ENCODE data around the gene FBN2. TPM values are rescaled to one million over a fixed set of nuclear protein-coding genes. Genes with fewer than 3 reads are reported as not detected.

FBN2 gene
- total RNA-seq, 2 donors from 2014 or later = 4.3 to 6.3 TPM

- intact Hi-C loops (cut with DNase I) = no loop called here
- no peak for DNase-seq (ENCODE audit: low spot score)
Measured at GRCh38 chr5:128441941-128442350, 96.1 kb downstream of the FBN2 start.

GRCh38 chr5:128441165-128441564, 96.9 kb downstream of the FBN2 start:
- intact Hi-C loops (cut with DNase I) = no loop called here
- DNase-seq (ENCODE audit: low spot score) = no peak

GRCh38 chr5:128436749-128437188, 101.3 kb downstream of the FBN2 start:
- intact Hi-C loops (cut with DNase I) = no loop called here

GRCh38 chr5:128435861-128436260, 102.2 kb downstream of the FBN2 start:
- intact Hi-C loops (cut with DNase I) = no loop called here
- no peak for DNase-seq (ENCODE audit: low spot score)

More at GRCh38 chr5:128436749-128437188, 101.3 kb downstream of the FBN2 start:
- no peak for DNase-seq (ENCODE audit: low spot score)

GRCh38 chr5:128434993-128435392, 103.1 kb downstream of the FBN2 start:
- DNase-seq (ENCODE audit: low spot score) = no peak
- intact Hi-C loops (cut with DNase I) = no loop called here

GRCh38 chr5:128432913-128433440, 105.1 kb downstream of the FBN2 start:
- DNase-seq (ENCODE audit: low spot score) = no peak

GRCh38 chr5:128427921-128428320, 110.1 kb downstream of the FBN2 start:
- intact Hi-C loops (cut with DNase I) = no loop called here
- DNase-seq (ENCODE audit: low spot score) = no peak

More at GRCh38 chr5:128432913-128433440, 105.1 kb downstream of the FBN2 start:
- intact Hi-C loops (cut with DNase I) = no loop called here

GRCh38 chr5:128426090-128426534, 111.9 kb downstream of the FBN2 start:
- intact Hi-C loops (cut with DNase I) = no loop called here
- no peak for DNase-seq (ENCODE audit: low spot score)

- intact Hi-C loops (cut with DNase I) = no loop called here
- DNase-seq (ENCODE audit: low spot score) = no peak
Measured at GRCh38 chr5:128424646-128425045, 113.4 kb downstream of the FBN2 start.

GRCh38 chr5:128422612-128423011, 115.4 kb downstream of the FBN2 start:
- DNase-seq (ENCODE audit: low spot score) = no peak
- intact Hi-C loops (cut with DNase I) = no loop called here

GRCh38 chr5:128414469-128414868, 123.6 kb downstream of the FBN2 start:
- intact Hi-C loops (cut with DNase I) = no loop called here

GRCh38 chr5:128413356-128413755, 124.7 kb downstream of the FBN2 start:
- no peak for DNase-seq (ENCODE audit: low spot score)
- intact Hi-C loops (cut with DNase I) = no loop called here

More at GRCh38 chr5:128414469-128414868, 123.6 kb downstream of the FBN2 start:
- DNase-seq (ENCODE audit: low spot score) = no peak

GRCh38 chr5:128412145-128412930, 125.7 kb downstream of the FBN2 start:
- DNase-seq (ENCODE audit: low spot score) = no peak
- intact Hi-C loops (cut with DNase I) = no loop called here

- intact Hi-C loops (cut with DNase I) = no loop called here
- DNase-seq (ENCODE audit: low spot score) = no peak
Measured at GRCh38 chr5:128409166-128409800, 128.8 kb downstream of the FBN2 start.

- DNase-seq (ENCODE audit: low spot score) = no peak
- intact Hi-C loops (cut with DNase I) = no loop called here
Measured at GRCh38 chr5:128408622-128409021, 129.4 kb downstream of the FBN2 start.

- DNase-seq (ENCODE audit: low spot score) = no peak
- intact Hi-C loops (cut with DNase I) = no loop called here
Measured at GRCh38 chr5:128407944-128408343, 130.1 kb downstream of the FBN2 start.

- intact Hi-C loops (cut with DNase I) = no loop called here
- no peak for DNase-seq (ENCODE audit: low spot score)
Measured at GRCh38 chr5:128406803-128407202, 131.2 kb downstream of the FBN2 start.

GRCh38 chr5:128405159-128405558, 132.9 kb downstream of the FBN2 start:
- DNase-seq (ENCODE audit: low spot score) = no peak
- intact Hi-C loops (cut with DNase I) = no loop called here

GRCh38 chr5:128403333-128403732, 134.7 kb downstream of the FBN2 start:
- no peak for DNase-seq (ENCODE audit: low spot score)
- intact Hi-C loops (cut with DNase I) = no loop called here

- DNase-seq (ENCODE audit: low spot score) = no peak
- intact Hi-C loops (cut with DNase I) = no loop called here
Measured at GRCh38 chr5:128402506-128402905, 135.5 kb downstream of the FBN2 start.

Data from posterior vena cava (tissue), 2 donors.